ENCODE measurements around the gene STIM1. TPM values are rescaled to one million over a fixed set of nuclear protein-coding genes. Genes with fewer than 3 reads are reported as not detected.

Gene STIM1
- total and polyA plus RNA-seq, 2 experiments from 2014 or later = 16.1 to 60.0 TPM

GRCh38 chr11:4054643-4055042 is 199.2 kb downstream of the STIM1 start:
- no peak for DNase-seq (ENCODE audit: low read depth in 1 of 2, low spot score in 1 of 2)
- Histone ChIP-seq H3K4me1 (ENCODE audit: low read depth) (no peaks in the 10 kb centered on the region), H3K27me3 (no peaks in the 10 kb centered on the region), H3K4me3 (no peak overlapping the region), H3K36me3 (peaks cover 5% of the 10 kb centered on the region), H3K9me3 (ENCODE audit: low read depth) (no peaks in the 10 kb centered on the region), H3K27ac (no peak overlapping the region)
- TF ChIP-seq, protein P1, sequence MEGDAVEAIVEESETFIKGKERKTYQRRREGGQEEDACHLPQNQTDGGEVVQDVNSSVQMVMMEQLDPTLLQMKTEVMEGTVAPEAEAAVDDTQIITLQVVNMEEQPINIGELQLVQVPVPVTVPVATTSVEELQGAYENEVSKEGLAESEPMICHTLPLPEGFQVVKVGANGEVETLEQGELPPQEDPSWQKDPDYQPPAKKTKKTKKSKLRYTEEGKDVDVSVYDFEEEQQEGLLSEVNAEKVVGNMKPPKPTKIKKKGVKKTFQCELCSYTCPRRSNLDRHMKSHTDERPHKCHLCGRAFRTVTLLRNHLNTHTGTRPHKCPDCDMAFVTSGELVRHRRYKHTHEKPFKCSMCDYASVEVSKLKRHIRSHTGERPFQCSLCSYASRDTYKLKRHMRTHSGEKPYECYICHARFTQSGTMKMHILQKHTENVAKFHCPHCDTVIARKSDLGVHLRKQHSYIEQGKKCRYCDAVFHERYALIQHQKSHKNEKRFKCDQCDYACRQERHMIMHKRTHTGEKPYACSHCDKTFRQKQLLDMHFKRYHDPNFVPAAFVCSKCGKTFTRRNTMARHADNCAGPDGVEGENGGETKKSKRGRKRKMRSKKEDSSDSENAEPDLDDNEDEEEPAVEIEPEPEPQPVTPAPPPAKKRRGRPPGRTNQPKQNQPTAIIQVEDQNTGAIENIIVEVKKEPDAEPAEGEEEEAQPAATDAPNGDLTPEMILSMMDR (IDR thresholded peaks at IDR 0.05; ENCODE audit: low read depth, low read length) = no peak

- Histone ChIP-seq H3K4me1 (ENCODE audit: low read depth) (no peaks in the 10 kb centered on the region), H3K27me3 (no peaks in the 10 kb centered on the region), H3K9me3 (ENCODE audit: low read depth) (no peaks in the 10 kb centered on the region), H3K36me3 (peaks cover 12% of the 10 kb centered on the region), H3K4me3 (no peak overlapping the region), H3K27ac (no peak overlapping the region)
- DNase-seq (ENCODE audit: low read depth in 1 of 2, low spot score in 1 of 2) = no peak
- TF ChIP-seq, protein P1 (IDR thresholded peaks at IDR 0.05; ENCODE audit: low read depth, low read length) = no peak
These were observed 204.0 kb downstream of the STIM1 start for GRCh38 chr11:4059424-4059823.

DNA sequence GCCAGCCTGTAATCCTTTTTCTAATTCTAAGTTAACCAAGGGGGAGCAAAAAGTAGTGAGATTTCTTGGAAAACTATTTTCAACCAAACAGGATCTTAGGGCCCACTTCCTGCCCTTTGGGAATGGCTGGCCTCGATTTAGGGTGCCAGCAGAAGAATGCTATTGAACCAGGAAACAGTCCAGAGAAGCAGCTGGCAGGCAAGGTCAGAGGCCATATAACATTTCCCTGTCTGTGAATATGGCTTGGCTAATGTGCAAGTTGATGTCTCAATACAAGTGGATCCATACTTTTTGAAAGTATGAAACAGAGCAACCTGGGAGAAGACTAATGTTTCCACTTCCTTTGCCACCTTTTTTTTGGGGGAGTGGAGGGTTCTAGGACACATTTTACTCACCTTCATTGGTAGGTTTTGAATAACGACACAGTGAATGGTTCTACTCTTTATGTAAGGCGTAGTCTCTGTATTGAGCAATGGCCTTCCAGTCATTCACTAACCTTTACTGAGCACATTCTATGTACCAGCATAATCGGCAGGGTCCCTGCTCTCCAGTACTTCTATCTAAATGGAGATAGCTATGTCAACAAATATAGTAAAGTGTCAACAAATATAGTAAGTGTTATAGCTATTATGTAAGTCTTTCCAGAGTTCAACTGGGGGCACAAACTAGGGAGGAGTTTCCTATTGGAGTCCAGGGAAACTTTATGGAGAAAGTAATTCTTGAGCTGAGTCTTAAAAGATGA is 204.9 kb downstream of the STIM1 start:
- Histone ChIP-seq H3K4me3 (no peak overlapping the region), H3K4me1 (ENCODE audit: low read depth) (no peaks in the 10 kb centered on the region), H3K27ac (no peak overlapping the region), H3K9me3 (ENCODE audit: low read depth) (no peaks in the 10 kb centered on the region), H3K27me3 (no peaks in the 10 kb centered on the region), H3K36me3 (peaks cover 12% of the 10 kb centered on the region)
- TF ChIP-seq, protein P1 (IDR thresholded peaks at IDR 0.05; ENCODE audit: low read depth, low read length) = no peak
- no peak for DNase-seq (ENCODE audit: low read depth in 1 of 2, low spot score in 1 of 2)

DNA sequence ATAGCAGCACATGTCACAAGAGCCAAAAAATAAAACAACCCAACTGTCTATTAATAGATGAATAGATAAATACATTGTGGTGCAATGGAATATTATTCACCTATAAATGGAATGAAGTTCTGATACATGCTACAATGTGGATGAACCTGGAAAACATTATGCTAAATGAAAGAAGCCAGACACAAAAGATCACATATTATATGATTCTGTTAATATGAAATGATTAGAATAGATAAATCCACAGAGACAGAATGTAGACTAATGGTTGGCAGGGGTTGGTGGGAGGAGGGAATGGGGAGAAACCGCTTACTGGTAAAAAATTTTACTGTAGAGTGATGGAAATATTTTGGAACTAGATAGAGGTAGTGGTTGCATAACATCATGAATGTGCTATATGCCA is 206.2 kb downstream of the STIM1 start:
- DNase-seq (ENCODE audit: low read depth in 1 of 2, low spot score in 1 of 2) = no peak
- Histone ChIP-seq H3K27me3 (no peaks in the 10 kb centered on the region), H3K36me3 (peaks cover 12% of the 10 kb centered on the region), H3K4me3 (no peak overlapping the region), H3K4me1 (ENCODE audit: low read depth) (no peaks in the 10 kb centered on the region), H3K9me3 (ENCODE audit: low read depth) (no peaks in the 10 kb centered on the region), H3K27ac (no peak overlapping the region)
- TF ChIP-seq, protein P1 (IDR thresholded peaks at IDR 0.05; ENCODE audit: low read depth, low read length) = no peak

DNA sequence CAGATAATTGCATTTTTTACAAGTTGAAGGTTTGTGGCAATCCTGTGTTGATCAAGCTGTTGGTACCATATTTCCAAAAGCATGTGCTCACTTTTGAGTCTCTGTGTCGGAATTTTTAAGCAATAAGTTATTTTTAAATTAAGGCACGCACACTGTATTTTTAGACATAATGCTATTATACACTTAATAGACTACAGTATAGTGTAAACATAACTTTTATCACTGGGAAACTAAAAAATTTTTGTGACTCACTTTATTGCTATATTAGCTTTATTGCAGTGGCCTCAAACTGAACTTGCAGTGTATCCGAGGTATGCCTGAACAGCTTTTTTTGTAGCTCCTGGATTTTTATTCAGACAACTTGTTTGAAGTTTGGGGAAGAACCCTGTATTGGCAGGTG is 207.9 kb downstream of the STIM1 start:
- Histone ChIP-seq H3K4me1 (ENCODE audit: low read depth) (no peaks in the 10 kb centered on the region), H3K36me3 (peaks cover 12% of the 10 kb centered on the region), H3K27ac (no peak overlapping the region), H3K4me3 (no peak overlapping the region), H3K9me3 (ENCODE audit: low read depth) (no peaks in the 10 kb centered on the region), H3K27me3 (no peaks in the 10 kb centered on the region)
- TF ChIP-seq, protein P1 (IDR thresholded peaks at IDR 0.05; ENCODE audit: low read depth, low read length) = no peak
- no peak for DNase-seq (ENCODE audit: low read depth in 1 of 2, low spot score in 1 of 2)

Measured in cardiac muscle cell (in vitro differentiated cells and primary cell).